Fibroblast of villous mesenchyme (primary cell): ENCODE results near the gene FAM193A. TPM values are rescaled to one million over a fixed set of nuclear protein-coding genes. Genes with fewer than 3 reads are reported as not detected.

Experiments used
- DNase-seq: peaks from one replicate; pipeline ENCODE4 v3.0.0-alpha.2; 2010; ENCODE audit warnings: low read depth
- H3K4me3 ChIP-seq: 2 replicates; pipeline ENCODE4 v1.5.1; 2011; ENCODE audit warnings: low read depth, mild to moderate bottlenecking, low read length
- CTCF ChIP-seq: IDR thresholded peaks from 2 replicates; pipeline ENCODE4 v1.5.1; 2012; ENCODE audit warnings: low read depth, mild to moderate bottlenecking, low read length; ENCODE audit not compliant: insufficient read depth
- total RNA-seq: library from RNA; depleted of rRNA; stranded (reverse); fragments of >200 nt; gene quantifications from 2 replicates; pipeline ENCODE4 v1.2.3, GENCODE V29; 2012

Gene FAM193A
- total RNA-seq, 1 donor = 23.7 TPM

- no peak for DNase-seq
- H3K4me3 ChIP-seq = no peak overlapping the region
- TF ChIP-seq CTCF = no peak
Measured at GRCh38 chr4:2728806-2729532, 192.5 kb downstream of the FAM193A start.

GRCh38 chr4:2729533-2729875 lies 193.1 kb downstream of the FAM193A start:
- no peak overlapping the region for H3K4me3 ChIP-seq
- TF ChIP-seq CTCF = no peak
- DNase-seq = no peak

GRCh38 chr4:2731907-2732317 lies 195.5 kb downstream of the FAM193A start:
- H3K4me3 ChIP-seq = no peak overlapping the region
- TF ChIP-seq CTCF = no peak
- DNase-seq = no peak

GRCh38 chr4:2732526-2732925 lies 196.1 kb downstream of the FAM193A start:
- no peak for TF ChIP-seq CTCF
- H3K4me3 ChIP-seq = no peak overlapping the region
- DNase-seq = no peak

GRCh38 chr4:2733001-2733843 lies 196.8 kb downstream of the FAM193A start:
- no peak for TF ChIP-seq CTCF
- DNase-seq = no peak

GRCh38 chr4:2733844-2734574 lies 197.6 kb downstream of the FAM193A start:
- DNase-seq = no peak
- no peak for TF ChIP-seq CTCF
- H3K4me3 ChIP-seq = no peak overlapping the region

More at GRCh38 chr4:2733001-2733843, 196.8 kb downstream of the FAM193A start:
- no peak overlapping the region for H3K4me3 ChIP-seq
